ENCODE measurements around the gene TTC19.

GRCh38 chr17:15955793-15956541 lies 43.7 kb upstream of the TTC19 start:
- no peak for TF ChIP-seq CTCF (IDR thresholded peaks at IDR 0.05)
- no peak for TF ChIP-seq POLR2A (IDR thresholded peaks at IDR 0.05)
